Measurements from ENCODE around the gene CMTM5.

The CMTM5 gene

GRCh38 chr14:23358553-23359166 is 18.2 kb upstream of the CMTM5 start:
- no peak for DNase-seq

GRCh38 chr14:23359167-23359626 is 17.6 kb upstream of the CMTM5 start:
- no peak for DNase-seq

GRCh38 chr14:23359722-23360447 is 17.0 kb upstream of the CMTM5 start:
- DNase-seq: no peak

GRCh38 chr14:23360496-23360895 is 16.4 kb upstream of the CMTM5 start:
- no peak for DNase-seq

GRCh38 chr14:23361320-23361719 is 15.5 kb upstream of the CMTM5 start:
- DNase-seq: no peak

GRCh38 chr14:23361763-23362162 is 15.1 kb upstream of the CMTM5 start:
- no peak for DNase-seq

GRCh38 chr14:23362200-23362599 is 14.6 kb upstream of the CMTM5 start:
- no peak for DNase-seq

- no peak for DNase-seq
These were observed 12.4 kb upstream of the CMTM5 start for GRCh38 chr14:23364164-23365035.

- DNase-seq: no peak
These were observed 11.7 kb upstream of the CMTM5 start, which contains the start of gene EFS for GRCh38 chr14:23365036-23365731. TSS of gene EFS (minus strand) at chr14:23365172. CDS start at chr14:23365025, 147 bp downstream.

- DNase-seq: no peak
These were observed 11.0 kb upstream of the CMTM5 start for GRCh38 chr14:23365732-23366425.

- DNase-seq: no peak
These were observed 10.4 kb upstream of the CMTM5 start for GRCh38 chr14:23366426-23366921.

- no peak for DNase-seq
These were observed 6.6 kb upstream of the CMTM5 start for GRCh38 chr14:23370221-23370620.

GRCh38 chr14:23371865-23372264 is 5.0 kb upstream of the CMTM5 start:
- no peak for DNase-seq

GRCh38 chr14:23372509-23372908 is 4.3 kb upstream of the CMTM5 start, which contains the start of gene IL25:
TSS of gene IL25 (plus strand) at chr14:23372809.
- DNase-seq: no peak

- DNase-seq: no peak
These were observed 3.8 kb upstream of the CMTM5 start for GRCh38 chr14:23373041-23373440.

- DNase-seq: no peak
These were observed 1.2 kb upstream of the CMTM5 start for GRCh38 chr14:23375527-23376251.

GRCh38 chr14:23377198-23377550 is 328 bp downstream of the CMTM5 start:
- DNase-seq: no peak

GRCh38 chr14:23377573-23378563 is 1.0 kb downstream of the CMTM5 start:
- DNase-seq: no peak

GRCh38 chr14:23378612-23379220 is 1.9 kb downstream of the CMTM5 start:
- DNase-seq: no peak

Measured in CD4-positive, alpha-beta T cell treated with Interleukin-4 for 1 hour (primary cell).